Kasumi-1 (cell line): ENCODE data around the gene ACTR3C.
A peak's percentile ranks its signal among the peaks of the same experiment; 100 is the strongest.
"Not testable (repeated sequence)": the region's sequence is repeated elsewhere in the genome, so short reads cannot be mapped to it uniquely, and the experiment has no call there.

Experiments used
- DNase-seq, 2 experiments: peaks; one replicate each; lab custom pipeline; 2025; lab: John Stamatoyannopoulos, UW

The ACTR3C gene

GRCh38 chr7:150283111-150283510, 40.2 kb downstream of the ACTR3C start:
- DNase-seq = peak in 1 of 2 experiments; percentile 24

GRCh38 chr7:150281681-150282403, 41.5 kb downstream of the ACTR3C start:
- DNase-seq = not testable (repeated sequence)

- not testable (repeated sequence) for DNase-seq
These were observed 45.0 kb downstream of the ACTR3C start for GRCh38 chr7:150278383-150278782.

- DNase-seq = peak; percentile 57 to 59
These were observed 47.1 kb downstream of the ACTR3C start for GRCh38 chr7:150276132-150276695.

GRCh38 chr7:150271898-150272297, 51.4 kb downstream of the ACTR3C start:
- DNase-seq = not testable (repeated sequence)

- not testable (repeated sequence) for DNase-seq
These were observed 53.1 kb downstream of the ACTR3C start for GRCh38 chr7:150270101-150270824.

- DNase-seq = not testable (repeated sequence)
These were observed 54.5 kb downstream of the ACTR3C start for GRCh38 chr7:150268798-150269197.

- not testable (repeated sequence) for DNase-seq
These were observed 55.1 kb downstream of the ACTR3C start for GRCh38 chr7:150268287-150268686.

- not testable (repeated sequence) for DNase-seq
These were observed 56.2 kb downstream of the ACTR3C start for GRCh38 chr7:150266953-150267665.

- DNase-seq = not testable (repeated sequence)
These were observed 60.7 kb downstream of the ACTR3C start for GRCh38 chr7:150262656-150263055.

- not testable (repeated sequence) for DNase-seq
These were observed 75.6 kb downstream of the ACTR3C start for GRCh38 chr7:150247745-150248144.

- not testable (repeated sequence) for DNase-seq
These were observed 78.1 kb downstream of the ACTR3C start for GRCh38 chr7:150245208-150245607.

GRCh38 chr7:150242935-150243334, 80.4 kb downstream of the ACTR3C start:
- not testable (repeated sequence) for DNase-seq

- not testable (repeated sequence) for DNase-seq
These were observed 97.9 kb downstream of the ACTR3C start for GRCh38 chr7:150225444-150225843.

GRCh38 chr7:150222083-150222972, 101.0 kb downstream of the ACTR3C start:
- not testable (repeated sequence) for DNase-seq

- not testable (repeated sequence) for DNase-seq
These were observed 102.6 kb downstream of the ACTR3C start for GRCh38 chr7:150220673-150221181.

- not testable (repeated sequence) for DNase-seq
These were observed 103.2 kb downstream of the ACTR3C start for GRCh38 chr7:150219941-150220658.

- DNase-seq = peak in 1 of 2 experiments; percentile 0
These were observed 116.5 kb downstream of the ACTR3C start for GRCh38 chr7:150206848-150207247.

- not testable (repeated sequence) for DNase-seq
These were observed 117.5 kb downstream of the ACTR3C start for GRCh38 chr7:150205866-150206265.

- DNase-seq = not testable (repeated sequence)
These were observed 118.8 kb downstream of the ACTR3C start for GRCh38 chr7:150204577-150204976.
